Ecto neural progenitor cell (in vitro differentiated cells): ENCODE data around the gene TRIM16.
"Not testable (repeated sequence)": the region's sequence is repeated elsewhere in the genome, so short reads cannot be mapped to it uniquely, and the experiment has no call there.

Experiments
- DNase-seq: peaks from one replicate; pipeline ENCODE4 v3.0.0-alpha.2; 2018; ENCODE audit warnings: low spot score

TRIM16 gene

GRCh38 chr17:15615850-15616249 is 68.3 kb downstream of the TRIM16 start:
- not testable (repeated sequence) for DNase-seq

DNA sequence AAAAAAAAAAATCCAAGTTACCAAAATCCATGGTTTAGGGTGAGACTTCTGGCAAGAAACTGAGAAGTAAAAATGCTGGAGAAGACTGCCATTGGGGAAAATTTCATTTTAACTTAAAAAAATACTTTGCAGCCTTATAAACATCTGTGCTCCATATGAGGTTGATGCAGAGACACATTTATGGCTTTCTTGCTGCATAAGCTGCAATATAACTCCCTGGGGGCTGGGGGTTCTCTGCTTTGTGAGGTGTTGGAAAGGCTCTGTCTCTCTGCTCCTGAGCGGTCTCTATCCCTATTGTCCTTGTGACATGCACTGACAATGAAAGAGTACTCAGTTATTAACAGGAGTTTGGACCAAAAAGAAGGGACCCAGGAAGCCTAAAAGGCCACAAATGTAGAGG is 71.0 kb downstream of the TRIM16 start:
- not testable (repeated sequence) for DNase-seq

DNA sequence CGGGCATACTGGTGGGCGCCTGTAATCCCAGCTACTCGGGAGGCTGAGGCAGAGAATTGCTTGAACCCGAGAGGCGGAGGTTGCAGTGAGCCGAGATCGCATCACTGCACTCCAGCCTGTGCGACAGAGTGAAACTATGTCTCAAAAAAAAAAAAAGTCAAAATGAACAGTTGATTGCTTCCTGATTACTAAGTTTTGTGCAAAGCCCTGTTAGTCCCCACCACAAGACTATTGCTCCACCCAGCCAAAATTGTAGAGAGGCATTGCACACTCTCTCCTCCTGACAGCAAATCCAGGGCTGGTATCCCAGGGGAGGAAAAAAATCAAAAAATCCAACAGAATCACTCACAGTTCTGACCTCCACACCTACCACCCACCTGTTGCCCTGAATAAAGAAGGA is 91.2 kb downstream of the TRIM16 start:
- not testable (repeated sequence) for DNase-seq

DNA sequence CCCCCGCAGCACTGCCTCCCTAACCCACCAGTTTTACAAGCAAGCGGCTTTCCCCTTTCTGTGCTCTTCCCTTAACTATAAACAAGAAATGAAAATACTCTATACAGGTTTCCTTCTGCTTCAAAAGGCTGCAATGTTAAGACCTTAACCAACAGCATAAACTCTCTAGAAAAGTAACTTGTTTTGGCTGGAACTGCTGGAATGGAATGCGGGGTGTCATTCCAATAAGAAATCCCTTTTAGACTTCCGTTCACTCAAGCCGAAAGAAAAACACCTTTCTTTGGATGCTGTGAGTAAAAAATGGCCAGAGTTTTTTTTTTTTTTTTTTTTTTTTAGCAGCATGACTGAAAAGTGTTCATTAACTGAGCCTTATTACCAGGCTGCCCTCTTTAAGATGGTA is 92.1 kb downstream of the TRIM16 start:
- not testable (repeated sequence) for DNase-seq

DNA sequence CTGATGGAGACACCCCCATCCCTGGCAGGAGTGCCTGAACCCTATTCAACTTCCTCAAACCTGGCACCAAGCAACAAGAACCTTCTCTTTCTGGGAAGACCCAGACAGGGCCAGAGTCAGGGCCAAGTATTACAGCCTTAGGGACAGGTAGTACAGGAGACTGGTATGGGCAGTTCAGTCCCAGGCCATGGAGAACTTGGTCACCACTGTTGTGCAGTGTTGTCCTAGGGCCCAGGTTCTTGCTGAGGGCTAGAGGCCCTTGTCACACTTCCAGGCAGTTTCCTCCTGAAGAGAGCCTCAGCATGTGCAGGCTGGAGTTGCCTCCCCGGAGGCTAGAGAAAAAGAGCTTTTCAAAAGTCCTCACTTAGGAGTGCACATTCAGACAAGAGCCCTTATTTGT is 93.3 kb downstream of the TRIM16 start:
- not testable (repeated sequence) for DNase-seq

- not testable (repeated sequence) for DNase-seq
These were observed 94.3 kb downstream of the TRIM16 start for GRCh38 chr17:15589544-15590536.

GRCh38 chr17:15588017-15588416 is 96.1 kb downstream of the TRIM16 start:
- DNase-seq, result not testable (repeated sequence)

DNA sequence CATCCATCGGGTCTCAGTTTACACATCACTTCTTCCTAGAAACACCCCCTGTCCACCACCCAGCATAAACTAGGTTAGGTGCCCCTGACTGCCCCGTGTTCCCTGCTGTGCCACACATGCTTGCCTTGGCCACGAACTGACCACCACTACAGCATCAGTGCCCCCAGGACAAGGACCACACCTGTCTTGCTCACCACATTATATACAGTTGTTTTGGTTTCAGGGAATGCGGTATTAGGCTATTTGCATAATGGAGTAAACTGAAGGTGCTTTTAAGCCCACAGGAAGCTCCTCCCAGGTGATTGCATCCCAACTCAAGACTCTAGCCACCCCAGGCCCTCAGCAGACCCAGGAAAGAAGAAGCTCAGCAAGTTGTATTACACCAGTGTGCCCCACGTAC is 100.8 kb downstream of the TRIM16 start:
- DNase-seq, result not testable (repeated sequence)

DNA sequence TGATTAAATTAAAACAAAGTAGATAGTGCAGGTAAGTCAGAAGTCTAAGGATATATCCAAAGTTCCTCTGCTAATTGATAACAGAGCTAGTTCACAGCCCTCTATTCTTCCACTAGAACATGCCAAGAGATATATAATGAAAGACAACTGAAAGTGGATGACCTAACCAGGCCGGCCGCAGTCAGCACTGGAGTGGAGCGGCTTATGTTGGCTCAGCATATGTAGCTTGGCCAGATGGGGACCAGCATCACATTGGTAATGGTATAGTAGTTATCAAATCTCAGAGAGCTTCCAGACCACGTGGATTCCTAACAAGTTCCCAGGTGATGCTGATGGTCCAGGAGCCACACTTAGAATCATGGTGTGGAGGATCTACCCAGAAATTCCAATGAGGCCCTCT is 102.6 kb downstream of the TRIM16 start:
- not testable (repeated sequence) for DNase-seq
